HL-60/S4 treated with retinoic acid at 250 ng/mL for 4 days and 3 days (cell line): ENCODE results near the gene ABCC1.

Source experiments
- in situ Hi-C: fragments of 300-500 bp; cut with MboI; formaldehyde crosslinking; loops from 2 replicates; pipeline ENCODE4 v1.7.0; 2022; ENCODE audit warnings: low sequenced_read_pairs

Gene ABCC1

GRCh38 chr16:16073891-16074881, 124.8 kb downstream of the ABCC1 start:
- in situ Hi-C loops: no loop called here

- in situ Hi-C loops: no loop called here
Measured at GRCh38 chr16:16075488-16076422, 126.3 kb downstream of the ABCC1 start.

GRCh38 chr16:16076423-16076813, 127.0 kb downstream of the ABCC1 start:
- in situ Hi-C loops: no loop called here

DNA sequence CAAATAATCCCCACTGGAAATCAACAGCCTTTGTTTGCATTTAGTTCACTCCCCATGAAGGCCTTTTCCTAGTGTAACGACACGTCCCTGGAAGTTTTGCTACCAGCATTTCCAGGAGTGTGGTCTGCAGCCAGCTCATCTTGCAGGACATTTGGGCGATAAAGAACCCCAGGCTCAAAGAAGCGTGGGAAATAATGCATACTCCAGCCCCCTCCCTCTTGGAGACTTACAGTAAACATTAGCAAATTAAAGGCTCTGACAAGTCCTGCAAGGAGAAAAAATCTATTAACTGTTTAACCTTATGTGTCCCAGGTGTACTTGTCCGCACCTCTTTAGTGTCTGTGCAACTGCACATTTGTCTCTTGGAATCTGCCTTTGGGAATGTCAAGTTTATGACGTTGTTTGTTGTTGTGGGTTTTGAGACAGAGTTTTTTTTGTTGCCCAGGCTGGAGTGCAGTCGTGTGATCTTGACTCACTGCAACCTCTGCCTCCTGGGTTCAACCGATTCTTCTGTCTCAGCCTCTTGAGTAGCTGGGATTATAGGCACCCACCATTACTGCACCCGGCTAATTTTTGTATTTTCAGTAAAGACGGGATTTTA, 131.1 kb downstream of the ABCC1 start:
- in situ Hi-C loops: no loop called here

GRCh38 chr16:16081141-16081540, 131.7 kb downstream of the ABCC1 start:
- in situ Hi-C loops: no loop called here

- in situ Hi-C loops: no loop called here
Measured at GRCh38 chr16:16082255-16082654, 132.8 kb downstream of the ABCC1 start.

DNA sequence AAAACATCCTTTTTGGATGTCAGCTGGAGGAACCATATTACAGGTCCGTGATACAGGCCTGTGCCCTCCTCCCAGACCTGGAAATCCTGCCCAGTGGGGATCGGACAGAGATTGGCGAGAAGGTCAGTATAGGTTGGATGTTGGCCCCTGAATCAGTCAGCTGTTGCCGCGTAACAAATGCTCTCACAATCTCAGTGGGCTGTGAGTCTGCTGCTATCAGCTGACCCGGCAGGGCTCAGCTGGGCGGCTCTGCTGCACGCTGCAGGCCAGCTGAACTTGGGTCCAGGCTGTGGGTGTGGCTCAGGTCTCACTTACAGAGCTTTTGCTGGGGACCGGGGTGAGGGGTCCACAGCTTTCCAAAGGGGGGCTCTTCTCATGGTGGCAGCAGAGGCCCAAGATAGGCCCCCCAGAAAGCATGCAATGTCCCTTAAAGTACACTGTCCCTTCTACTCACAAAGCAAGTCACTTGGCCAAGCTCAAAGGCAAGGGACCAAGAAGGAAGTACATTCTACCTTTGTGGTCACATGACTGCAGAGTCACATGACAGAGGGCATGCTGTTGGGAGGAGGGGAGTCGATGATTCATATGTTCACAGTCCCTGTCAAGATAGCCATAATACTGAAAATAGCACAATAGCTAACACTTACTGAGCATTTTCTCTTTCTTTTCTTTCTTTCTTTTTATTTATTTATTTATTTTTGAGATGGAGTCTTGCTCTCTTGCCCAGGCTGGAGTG, 134.2 kb downstream of the ABCC1 start:
- in situ Hi-C loops: no loop called here

GRCh38 chr16:16084874-16085273, 135.5 kb downstream of the ABCC1 start:
- in situ Hi-C loops: no loop called here

GRCh38 chr16:16086653-16087446, 137.4 kb downstream of the ABCC1 start:
- in situ Hi-C loops: no loop called here

DNA sequence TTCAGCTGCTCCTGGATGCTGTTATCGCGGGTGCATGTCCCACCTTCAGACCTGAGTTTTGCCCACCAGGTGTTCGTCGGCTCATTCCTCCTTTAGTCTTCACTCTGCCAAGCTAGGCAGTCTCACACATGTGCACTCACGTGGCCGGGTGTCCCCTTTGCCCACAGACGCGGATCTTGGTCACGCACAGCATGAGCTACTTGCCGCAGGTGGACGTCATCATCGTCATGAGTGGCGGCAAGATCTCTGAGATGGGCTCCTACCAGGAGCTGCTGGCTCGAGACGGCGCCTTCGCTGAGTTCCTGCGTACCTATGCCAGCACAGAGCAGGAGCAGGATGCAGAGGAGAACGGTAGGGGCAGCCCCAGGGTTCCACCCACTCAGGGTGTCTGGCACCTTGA, 140.8 kb downstream of the ABCC1 start:
- in situ Hi-C loops: no loop called here

DNA sequence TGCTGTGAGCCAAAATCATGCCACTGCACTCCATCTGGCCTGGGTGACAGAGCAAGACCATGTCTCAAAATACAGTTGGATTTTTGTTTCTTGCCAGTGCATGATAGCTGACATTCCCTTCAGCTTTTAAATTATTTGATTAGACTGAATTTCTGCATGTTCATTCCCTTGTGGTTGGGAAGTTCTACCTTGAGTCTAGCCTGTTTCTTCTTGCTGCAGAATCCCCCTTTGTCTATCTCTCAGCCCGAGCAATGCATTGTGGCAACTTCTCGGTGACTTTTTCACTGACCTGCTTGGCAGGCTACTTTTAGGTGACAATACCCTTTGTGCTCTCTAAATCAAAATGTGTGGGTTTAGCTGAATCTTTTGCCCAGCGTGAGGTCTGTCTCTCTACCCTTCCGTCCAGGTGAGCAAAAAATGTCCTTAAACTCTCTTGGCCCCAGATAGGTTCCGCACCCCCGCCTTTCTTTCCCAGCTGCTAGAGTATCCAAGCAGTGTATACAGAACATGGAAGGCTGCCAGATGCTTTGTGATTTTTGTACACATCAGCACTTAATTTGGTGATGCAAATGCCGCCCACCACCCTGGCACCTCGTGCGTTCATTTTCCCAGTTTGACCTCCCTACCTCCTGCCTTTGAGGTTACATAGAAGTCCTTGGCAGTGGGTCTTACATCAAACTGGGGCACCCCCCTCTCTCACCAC, 143.7 kb downstream of the ABCC1 start:
- in situ Hi-C loops: no loop called here

DNA sequence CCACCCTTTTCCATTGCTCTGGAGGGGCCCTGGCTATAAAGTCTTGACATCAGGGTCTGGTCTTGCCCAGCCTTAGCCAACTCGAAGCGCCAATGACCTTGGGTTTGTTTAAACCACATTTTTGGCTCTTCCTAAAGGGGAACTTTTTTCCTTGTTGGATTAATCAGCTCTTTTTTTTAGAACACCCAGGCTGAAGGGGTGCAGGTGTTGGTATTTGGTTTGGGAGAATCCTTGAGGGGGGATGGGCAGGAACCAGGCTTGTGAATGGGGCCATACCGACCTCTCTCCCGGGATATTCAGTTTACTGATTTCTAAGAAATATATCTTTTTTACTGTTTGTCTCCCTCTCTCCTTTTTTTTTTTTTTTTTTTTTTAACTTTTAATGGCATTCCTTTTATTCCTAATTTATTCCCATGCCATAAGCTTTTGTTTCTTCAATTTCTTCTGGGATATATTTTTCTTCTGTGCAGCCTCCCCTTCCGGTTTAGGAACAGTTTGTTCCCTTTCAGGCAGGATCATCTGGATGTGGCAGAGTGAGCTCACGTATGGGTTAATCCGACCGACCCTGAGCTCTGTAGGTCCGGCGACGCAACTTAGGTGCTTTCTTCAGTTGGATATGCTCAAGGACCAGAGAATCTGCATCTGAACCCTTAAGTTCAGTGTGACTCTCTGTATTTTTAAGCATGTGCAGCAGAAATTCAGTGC, 144.4 kb downstream of the ABCC1 start:
- in situ Hi-C loops: no loop called here

DNA sequence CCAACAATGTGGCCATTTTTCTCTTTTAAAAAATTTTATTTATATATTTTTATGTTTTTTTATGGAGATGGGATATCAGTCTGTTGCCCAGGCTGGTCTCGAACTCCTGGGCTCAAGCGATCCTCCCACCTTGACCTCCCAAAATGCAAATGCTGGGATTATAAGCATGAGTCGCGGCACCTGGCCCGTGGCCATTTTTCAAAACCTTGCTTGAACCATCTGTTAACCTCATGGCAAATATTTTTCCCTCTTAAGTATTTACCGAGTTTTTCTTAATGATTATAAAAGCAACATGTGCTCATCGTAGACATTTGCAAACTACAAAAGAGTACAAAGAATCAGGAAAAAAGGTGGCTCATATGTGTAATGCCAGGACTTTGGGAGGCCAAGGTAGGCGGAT, 146.2 kb downstream of the ABCC1 start:
- in situ Hi-C loops: no loop called here

DNA sequence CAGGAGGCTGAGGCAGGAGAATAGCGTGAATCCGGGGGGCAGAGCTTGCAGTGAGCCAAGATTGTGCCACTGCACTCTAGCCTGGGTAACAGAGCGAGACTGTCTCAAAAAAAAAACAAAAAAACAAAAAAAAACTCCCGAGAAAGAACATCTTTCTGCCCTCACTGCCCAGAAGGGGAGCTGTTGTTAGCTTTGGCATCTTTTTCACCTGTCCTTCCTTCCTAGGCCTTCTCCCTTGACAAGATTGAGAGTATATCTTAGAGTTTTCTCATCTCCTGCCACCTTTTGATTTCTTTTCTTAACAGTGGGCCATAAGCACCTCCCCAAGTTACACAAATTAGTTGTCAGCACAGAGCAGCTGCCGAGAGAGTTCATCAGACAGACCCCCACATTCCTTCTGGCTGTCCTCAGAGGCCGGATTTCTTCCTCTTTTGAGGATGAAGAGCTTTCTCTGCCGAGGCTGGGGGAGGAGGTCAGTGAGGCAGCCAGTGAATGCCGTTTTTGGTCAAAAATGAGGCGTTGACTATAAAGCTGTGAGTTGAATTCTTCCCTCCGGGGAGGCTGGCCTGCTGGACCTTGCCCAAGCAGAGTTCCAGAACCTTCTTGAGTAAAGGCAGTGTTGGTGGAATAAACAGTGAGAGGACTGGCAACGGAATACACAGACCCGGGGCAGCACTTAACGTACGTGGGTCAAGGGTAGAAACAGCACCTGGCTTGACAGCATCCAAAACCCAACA, 146.9 kb downstream of the ABCC1 start:
- in situ Hi-C loops: no loop called here

DNA sequence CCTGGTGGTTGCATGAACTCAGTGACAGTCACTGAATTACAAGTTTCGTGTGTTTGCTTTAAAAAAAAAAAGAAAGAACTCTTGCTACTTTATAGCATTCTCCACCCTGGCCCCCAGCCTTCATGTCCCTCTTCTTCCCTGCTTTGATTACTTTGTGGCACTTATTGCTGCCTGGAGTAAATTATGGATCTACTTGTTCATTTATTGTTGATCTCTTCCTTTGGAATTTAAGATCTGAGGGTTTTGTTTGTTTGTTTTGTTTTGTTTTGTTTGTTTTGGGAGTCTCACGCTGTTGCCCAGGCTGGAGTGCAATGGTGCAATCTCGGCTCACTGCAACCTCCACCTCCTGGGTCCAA, 147.4 kb downstream of the ABCC1 start:
- in situ Hi-C loops: no loop called here

- in situ Hi-C loops: no loop called here
Measured at GRCh38 chr16:16099320-16099719, 149.9 kb downstream of the ABCC1 start.

DNA sequence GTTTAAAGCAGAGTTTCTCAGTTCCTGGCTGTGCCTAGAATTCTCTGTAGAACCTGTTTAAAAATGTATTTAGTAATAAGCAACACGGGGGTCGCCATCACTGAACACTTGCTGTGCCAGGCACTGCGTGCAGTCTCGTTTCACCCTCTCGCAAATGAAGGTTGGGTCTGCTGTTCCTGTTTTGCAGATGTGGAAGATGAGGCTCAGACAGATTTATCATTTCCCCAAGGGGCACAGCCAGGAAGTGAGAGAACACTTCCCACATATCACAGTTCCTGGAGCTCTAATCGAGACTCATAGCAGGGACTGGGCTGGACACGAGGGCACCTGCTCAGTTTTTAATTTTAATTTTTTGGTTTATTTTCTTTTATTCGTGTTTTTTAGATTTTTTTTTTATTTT, 151.2 kb downstream of the ABCC1 start:
- in situ Hi-C loops: no loop called here

DNA sequence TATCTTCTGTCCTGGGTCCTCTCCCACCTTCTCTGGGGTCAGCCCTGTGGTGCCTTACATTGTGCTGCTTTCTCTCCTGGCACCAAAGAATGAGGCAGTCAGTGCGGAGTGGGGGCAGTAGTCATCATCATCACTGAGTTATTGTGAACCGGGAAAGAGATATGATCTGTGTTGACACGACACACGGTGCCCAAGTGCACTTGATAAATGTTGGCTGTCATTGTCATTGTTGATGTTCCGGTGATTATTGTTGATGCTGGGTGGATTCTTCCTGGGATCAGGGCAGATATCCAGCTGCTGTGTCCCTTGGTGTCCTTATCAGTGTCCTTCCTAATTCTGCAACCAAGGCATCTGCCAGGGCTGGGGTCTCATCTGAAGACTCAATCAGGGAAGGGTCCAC, 152.2 kb downstream of the ABCC1 start:
- in situ Hi-C loops: no loop called here
